HG02623 (cell line): Measurements from ENCODE around the gene GFY.

Experiments
- ATAC-seq: cut with Tn5 transposase; IDR thresholded peaks from one replicate; pipeline ENCODE4 v1.9.1; 2021; ENCODE audit warnings: moderate library complexity; ENCODE audit not compliant: unreplicated experiment

The GFY gene

GRCh38 chr19:49425178-49425577, at the start of gene GFY:
TSS of gene GFY (plus strand) at chr19:49425388. CDS start at chr19:49426431, 1,043 bp downstream.
- no peak for ATAC-seq

DNA sequence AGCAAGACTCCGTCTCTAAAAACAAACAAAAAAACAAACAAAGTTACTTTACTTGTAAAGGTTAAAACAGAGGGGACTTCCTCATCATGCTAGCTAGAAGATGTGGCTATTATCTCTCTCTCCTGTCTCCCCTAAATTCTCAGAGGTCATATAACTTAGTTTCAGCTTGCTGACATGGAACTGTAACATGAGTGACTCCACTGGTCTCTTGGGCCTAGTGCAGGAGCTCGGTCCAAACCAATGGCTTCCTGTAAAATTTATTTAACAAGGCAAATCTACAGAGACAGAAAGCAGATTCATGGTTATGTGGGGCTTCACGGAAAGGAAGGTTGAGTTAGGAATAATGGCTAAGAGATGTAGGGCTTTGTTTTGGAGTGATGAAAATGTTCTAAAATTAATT, 46.7 kb upstream of the GFY start:
- ATAC-seq, result no peak

DNA sequence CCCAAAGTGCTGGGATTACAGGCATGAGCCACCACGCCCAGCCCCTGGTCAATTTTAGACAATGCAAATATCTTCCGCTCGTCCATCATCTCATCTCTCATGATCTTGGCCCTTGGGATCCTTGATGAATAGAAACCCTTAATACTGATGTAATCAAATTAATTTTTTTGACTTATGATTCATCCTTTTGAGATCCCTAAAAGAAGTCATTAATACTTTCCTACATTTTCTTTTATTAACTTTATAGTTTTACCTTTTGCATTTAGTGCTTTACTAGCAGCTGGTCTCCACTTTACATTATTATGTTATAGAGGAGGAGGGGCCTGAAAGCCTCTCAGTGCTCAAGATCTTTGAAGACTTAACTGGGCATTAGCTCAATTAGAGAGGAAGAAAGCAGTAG, 44.8 kb upstream of the GFY start:
- ATAC-seq, result no peak

DNA sequence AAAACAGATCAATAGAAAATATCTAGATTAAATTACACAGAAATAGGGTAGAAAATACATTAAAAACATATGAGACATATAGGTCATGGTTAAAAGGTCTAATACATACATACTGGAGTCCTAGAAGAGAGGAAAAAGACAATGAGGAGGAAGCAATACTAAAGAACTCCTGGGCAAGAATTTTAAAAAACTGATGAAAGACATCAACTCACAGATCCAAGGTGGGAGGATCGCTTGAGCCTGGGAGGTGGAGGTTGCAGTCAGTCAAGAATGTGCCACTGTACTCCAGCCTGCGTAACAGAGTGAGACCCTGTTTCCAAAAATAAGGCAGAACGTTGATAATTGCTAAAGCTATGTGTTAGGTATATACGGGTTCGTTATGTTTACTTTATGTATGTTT, 42.5 kb upstream of the GFY start:
- ATAC-seq, result no peak

DNA sequence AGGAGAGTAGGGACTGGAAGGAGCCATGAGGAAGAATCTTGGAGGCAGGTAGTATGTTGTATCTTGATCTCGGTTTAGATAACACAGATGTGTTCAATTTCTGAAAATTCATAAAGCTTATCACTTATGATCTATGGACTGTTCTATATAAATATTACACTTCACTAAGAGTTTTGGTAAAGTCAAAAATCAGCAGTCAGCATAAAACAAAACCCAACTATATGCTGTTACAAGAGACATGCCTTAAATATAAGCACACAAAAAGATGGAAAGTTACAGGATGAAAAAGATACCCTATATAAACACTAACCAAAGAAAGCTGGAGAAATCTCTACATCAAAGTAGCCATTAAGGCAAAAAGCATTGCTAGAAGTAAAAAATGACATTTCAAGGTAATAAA, 41.6 kb upstream of the GFY start:
- no peak for ATAC-seq

- no peak for ATAC-seq
Observed at GRCh38 chr19:49387936-49388372, 37.2 kb upstream of the GFY start, which contains the start of gene KASH5. TSS of gene KASH5 (plus strand) at chr19:49388249. CDS start at chr19:49390884, 2,635 bp downstream.

DNA sequence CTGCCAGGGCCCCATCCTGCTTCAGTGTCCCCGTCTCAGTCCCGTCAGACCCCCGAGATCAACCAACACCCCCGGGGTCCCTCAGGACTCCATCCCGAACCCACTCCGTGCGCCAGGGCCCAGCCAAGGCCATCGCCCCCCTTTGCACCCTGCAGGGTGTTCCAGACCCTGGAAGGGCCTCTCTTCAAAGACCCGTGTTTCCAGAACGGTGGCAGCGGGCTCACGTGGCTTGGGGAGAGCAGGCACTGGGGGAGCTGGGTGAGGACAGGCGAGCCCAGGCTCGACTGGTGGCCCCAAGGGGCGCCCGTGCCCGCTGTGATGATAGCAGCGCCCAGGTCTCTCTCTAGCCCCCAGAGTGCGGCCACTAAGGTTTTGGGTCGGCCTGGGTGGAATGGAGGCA, 35.8 kb upstream of the GFY start:
- no peak for ATAC-seq

DNA sequence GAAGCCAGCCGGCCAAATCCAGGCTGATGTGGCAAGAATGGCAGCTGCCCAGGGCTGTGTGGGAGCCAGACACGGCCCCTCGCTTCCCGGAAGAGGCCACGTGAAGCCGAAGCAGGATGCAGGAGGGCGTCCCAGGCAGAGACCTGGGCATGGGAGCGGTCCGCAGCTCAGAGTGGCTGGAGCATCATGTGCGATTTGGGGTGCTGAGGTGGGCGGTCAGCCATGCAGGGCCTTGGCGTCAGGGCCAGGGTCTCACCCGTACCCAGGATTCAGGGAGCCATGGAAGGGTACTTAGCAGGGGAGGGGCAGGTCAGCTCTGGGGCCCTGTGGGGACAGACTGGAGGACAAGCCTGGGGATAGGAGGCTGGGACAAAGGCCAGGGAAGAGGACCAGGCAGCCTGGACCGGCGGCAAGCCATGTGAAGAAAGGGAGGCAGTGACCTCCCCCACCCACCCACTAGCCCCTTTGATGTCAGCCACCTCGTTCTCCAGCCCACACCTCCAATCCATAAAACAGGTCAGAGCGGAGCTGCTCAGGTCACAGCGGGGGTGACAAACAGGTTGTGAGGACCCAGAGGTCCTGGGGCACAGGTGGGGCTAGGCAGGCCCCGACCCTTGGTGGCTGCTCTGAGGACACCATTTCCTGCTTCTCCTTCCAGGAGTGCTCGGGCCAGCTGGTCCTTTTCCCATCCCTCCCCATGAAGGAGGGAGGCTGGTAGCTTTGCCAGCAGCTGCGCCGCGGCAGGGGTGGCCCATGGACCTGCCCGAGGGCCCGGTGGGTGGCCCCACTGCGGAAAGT, 34.9 kb upstream of the GFY start:
- ATAC-seq, result no peak

GRCh38 chr19:49390929-49391359, 34.2 kb upstream of the GFY start:
- ATAC-seq, result no peak

DNA sequence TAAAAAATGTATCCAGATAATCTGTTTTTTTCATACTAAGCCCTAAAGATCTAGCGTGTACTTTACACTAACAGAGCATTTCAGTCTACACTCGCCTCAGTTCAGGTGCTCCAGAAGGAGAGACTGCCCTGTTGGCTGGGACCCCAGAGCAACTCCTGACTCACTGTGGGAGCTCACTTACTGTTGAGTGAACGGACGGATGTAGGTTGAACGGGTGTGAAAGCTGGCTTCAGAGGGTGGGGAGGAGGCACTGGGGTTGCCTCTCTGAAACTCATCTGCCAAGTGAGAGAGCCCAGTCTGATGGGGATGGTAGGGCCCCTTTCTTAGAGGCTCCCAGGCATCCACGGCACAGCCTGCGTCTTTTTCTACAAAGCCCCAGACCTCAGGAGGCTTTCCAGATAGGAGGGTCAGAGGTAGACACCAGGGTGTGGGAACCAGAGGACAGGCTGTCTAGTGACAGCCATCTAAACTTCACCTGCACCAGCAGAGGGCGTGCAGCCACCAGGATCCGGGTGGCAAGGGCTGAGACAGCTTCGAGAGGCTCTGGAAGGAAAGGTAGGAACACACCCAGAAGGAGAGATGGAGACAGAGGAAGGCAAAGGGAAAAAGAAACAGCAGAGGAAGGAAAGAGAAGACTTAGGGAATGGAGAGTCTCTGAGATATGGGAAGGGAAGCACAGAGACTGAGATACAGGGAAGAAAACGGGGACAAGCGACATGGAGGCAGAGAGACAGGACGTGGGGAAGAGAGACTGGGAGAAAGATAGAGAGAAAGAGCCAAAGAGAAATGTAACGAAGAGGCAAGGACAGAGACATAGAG, 33.4 kb upstream of the GFY start:
- no peak for ATAC-seq

DNA sequence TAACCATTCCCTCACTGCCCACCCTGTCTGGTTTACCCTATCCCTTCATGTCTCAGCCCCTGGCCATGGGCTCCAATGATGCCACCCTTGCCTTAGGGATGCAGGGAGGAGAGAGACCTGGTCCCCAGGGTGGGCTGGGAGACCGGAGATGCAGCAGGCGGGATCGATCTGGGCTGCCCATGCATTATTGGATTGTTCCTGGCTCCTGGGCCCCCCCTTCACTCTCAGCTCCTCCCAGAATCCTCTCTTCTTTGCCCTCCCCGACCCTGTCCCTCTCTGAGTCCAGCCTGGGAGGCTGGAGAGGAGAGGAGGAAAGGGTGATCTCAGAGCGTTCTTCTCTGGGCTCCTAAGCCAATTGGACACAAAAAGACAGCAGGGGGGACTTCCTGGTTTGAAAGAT, 31.3 kb upstream of the GFY start:
- no peak for ATAC-seq

DNA sequence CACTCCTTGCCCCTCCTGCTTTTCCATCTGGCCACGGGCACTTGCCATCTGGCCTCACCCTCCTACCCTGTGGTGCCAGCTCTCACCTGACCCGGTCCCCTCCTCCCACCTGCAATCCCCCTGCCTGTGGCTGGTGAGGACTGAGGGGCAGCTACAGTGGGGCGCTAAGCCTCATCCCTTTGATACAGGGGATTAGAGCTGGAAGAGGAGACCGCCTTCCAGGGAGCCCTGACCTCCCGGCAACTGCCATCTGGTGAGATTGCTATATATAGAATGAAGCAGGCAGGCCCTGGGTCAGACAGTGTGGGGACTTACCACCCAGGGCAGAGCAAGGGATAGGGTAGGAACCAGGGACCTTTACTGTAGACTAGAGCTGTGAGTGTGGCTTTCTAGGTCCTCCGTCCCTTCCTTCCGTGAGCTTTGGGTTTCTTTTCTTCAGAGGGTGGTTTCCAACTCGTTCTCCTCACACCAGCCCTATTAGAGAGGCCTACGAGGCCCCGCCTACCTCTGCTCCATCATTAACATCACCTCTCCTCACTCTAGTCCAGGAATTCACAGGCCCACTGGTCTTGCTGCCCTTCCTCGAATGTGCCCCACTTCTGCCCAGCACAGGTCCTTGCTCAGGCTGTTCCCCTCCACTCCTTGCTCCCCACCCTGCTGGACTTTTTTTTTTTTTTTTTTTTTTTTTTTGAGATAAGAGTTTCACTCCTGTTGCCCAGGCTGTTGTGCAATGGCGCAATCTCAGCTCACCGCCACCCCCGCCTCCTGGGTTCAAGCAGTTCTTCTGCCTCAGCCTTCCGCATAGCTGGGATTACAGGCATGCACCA, 29.4 kb upstream of the GFY start:
- no peak for ATAC-seq

- no peak for ATAC-seq
Observed at GRCh38 chr19:49396738-49397505, 28.3 kb upstream of the GFY start.

DNA sequence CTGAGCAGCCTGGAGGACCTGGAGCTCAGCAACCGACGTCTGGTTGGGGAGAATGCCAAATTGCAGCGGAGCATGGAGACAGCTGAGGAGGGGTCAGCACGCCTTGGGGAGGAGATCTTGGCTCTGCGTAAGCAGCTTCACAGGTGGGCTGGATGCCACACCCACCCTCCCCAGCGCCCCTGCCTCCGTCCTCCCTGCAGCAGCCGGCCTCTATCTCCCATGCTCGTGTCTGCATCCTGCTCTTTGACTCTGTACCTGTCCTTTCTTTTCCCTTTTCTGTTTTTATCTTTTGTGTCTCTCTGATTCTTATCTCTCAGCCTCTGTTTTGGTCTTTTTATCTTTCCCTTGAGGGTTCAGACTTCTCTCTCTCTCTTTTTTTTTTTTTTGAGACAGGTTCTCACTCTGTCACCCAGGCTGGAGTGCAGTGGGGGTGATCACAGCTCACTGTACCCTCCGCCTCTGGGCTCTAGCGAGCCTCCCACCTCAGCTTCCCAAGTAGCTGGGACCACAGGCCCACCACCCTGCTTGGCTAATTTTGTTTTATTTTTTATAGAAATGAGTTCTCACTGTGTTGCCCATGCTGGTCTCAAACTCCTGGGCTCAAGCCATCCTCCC, 27.1 kb upstream of the GFY start:
- ATAC-seq, result no peak

GRCh38 chr19:49398931-49399330, 26.3 kb upstream of the GFY start:
- ATAC-seq, result no peak

DNA sequence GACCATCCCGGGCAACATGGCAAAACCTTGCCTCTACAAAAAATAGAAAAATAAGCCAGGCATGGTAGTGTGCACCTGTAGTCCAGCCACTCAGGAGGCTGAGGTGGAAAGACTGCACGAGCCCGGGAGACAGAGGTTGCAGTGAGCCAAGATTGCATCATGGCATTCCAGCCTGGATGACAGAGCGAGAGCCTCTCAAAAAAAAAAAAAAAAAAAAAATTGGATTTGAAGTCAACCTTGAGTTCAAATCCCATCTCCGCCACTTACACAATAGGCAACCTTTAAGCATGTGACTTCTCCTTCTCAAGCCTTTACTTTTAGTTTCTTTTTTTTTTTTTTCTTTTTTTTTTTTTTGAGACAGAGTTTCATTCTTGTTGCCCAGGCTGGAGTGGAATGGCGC, 25.2 kb upstream of the GFY start:
- ATAC-seq, result no peak

GRCh38 chr19:49403404-49404187, 21.6 kb upstream of the GFY start:
- no peak for ATAC-seq

DNA sequence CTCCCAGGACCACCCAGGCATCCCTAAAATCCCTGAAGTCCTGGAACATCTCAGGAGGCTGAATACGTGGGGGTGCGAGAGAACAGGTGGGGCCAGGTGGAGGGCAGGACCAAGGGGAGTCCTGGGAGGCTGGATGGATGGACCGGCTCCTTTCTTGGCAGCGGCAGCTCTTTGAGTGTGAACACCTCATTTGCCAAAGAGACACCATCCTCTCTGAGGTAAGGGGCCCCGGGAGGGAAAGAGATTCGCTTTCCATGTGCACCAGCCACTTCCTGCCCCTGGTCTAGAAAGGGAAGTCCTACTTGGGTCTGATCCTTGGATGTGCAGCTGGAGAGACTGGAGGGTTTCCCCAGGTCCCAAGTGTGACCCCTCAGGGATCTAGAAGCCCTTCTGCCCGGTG, 18.1 kb upstream of the GFY start:
- ATAC-seq, result no peak

DNA sequence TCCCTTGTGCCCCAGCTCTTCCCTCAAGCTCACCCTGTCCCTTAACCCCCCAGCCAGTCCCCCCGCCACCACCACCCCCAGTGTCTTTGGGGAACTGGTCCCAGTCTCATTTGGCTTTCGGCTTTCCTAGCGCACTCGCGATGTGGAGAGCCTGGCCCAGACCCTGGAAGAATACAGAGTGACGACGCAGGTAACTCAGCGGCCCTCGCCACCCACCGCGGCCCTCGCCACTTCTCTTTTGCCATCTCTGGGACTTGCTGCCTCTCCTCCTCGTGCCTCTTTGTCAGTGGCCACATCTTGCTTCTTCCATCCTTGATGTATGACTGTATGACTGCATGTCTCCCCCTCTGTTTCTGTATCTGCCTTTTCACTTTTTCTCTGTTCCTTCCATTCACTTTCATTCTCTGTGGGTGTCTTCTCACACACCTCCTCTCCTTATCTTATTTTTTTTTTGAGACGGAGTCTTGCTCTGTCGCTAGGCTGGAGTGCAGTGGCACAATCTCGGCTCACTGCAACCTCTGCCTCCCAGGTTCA, 17.6 kb upstream of the GFY start:
- no peak for ATAC-seq
